8988T (cell line): Measurements from ENCODE around the gene RPL19.

Source experiments
- DNase-seq: peaks from one replicate; pipeline ENCODE4 v3.0.0; 2011

Gene RPL19

DNA sequence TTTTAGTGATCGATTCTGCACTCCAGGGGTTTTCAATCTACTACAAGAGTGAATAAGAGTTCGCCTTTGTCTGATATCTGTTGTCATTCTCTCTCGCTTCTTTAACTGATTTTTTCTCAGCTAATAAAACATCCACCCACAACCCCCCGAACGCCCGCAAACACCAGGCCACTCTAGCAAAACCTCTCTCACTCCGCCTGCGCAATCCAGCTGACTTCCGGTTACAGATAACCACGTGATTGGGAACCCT lies 338 bp upstream of the RPL19 start:
- peak; percentile 71 for DNase-seq

DNA sequence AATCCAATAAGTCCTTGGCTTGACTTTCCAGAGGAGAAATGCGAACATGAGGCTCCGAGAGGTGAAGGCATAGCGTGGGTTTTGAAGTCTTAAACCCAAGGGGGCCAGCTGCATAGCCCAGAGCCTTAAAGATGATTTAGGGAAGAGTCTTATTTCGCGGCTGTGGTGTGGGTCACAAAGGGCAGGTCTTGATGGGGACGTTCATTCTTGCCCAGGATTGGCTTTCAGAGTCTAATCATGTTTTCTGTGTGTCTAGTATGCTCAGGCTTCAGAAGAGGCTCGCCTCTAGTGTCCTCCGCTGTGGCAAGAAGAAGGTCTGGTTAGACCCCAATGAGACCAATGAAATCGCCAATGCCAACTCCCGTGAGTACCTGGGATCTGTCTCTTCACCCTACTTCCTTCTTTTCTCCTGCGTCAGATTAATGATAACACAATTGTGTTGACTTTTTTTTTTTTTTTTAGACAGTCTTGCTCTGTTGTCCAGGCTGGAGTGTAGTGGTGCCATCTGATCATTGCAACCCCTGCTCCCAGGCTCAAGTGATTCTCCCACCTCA lies 951 bp downstream of the RPL19 start:
- no peak for DNase-seq

DNA sequence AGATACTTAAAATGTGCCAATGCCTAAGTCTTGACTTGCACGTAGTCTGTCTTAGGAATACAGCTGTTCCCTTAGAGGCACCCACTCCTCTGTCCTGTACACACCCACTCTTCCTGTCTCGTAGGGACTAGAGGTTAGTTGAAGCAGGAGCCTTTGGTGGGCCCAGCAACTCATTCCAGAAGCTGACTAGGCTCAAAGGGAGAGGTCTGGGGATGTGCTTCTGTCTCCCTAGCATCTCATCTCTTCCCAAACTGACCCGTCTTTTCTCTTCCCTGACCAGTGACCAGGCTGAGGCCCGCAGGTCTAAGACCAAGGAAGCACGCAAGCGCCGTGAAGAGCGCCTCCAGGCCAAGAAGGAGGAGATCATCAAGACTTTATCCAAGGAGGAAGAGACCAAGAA lies 4.2 kb downstream of the RPL19 start:
- no peak for DNase-seq

DNA sequence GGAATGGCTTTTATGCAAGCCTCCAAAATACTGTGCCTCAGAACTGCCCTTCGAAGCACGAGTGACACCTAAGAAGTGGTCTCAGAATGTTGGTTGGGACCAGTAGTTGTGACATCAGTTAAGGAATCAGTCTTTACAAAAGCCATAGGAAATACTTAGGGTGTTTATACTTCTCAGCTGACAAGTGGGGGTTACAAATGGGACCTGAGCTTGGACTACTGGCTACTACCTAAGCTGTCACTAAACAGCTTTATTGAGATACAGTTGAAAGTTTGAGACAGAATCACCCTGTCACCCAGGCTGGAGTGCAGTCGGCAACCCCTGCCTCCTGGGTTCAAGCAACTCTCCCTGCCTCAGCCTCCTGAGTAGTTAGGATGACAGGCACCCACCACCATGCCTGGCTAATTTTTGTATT lies 5.0 kb downstream of the RPL19 start:
- no peak for DNase-seq

DNA sequence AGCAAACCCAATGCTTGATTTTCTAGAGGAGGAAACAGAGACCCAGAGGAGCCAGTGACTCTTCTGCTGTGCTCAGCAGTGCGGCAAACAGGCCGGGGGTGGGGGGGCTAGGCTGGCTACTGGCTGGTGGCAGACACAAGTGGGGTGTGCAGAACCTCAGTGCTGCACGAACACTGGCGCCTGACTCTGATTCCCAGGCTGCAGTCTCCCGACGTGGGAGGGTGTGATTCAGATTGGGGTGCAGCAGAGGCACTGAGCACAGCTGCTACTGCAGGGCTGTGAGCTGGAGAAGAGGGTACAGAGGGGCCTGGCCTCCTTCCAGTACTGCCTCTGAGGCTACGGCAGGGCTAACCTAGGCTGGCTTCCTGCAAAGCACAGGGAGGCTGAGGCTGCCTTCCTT lies 8.1 kb downstream of the RPL19 start:
- no peak for DNase-seq

- no peak for DNase-seq
These were observed 8.8 kb downstream of the RPL19 start for GRCh38 chr17:39208893-39209292.

- DNase-seq = no peak
These were observed 9.4 kb downstream of the RPL19 start for GRCh38 chr17:39209317-39210092.

DNA sequence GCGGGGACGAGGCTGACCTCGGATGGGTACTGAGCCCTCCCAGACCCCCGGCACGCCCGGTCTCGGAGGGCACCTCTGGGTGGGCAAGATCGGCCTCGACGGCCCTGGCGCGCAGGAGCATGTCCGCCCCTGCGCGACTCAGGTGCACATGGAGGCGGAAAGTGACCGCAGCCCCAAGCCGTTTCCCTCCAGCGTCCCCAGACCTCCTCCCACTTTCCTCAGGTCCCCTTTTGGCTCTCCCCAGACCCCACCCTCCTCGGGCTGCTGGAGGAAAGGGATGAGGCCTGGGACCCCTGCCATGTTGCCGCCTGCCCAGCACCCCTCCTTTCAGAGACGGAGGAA lies 10.0 kb downstream of the RPL19 start:
- DNase-seq = no peak

DNA sequence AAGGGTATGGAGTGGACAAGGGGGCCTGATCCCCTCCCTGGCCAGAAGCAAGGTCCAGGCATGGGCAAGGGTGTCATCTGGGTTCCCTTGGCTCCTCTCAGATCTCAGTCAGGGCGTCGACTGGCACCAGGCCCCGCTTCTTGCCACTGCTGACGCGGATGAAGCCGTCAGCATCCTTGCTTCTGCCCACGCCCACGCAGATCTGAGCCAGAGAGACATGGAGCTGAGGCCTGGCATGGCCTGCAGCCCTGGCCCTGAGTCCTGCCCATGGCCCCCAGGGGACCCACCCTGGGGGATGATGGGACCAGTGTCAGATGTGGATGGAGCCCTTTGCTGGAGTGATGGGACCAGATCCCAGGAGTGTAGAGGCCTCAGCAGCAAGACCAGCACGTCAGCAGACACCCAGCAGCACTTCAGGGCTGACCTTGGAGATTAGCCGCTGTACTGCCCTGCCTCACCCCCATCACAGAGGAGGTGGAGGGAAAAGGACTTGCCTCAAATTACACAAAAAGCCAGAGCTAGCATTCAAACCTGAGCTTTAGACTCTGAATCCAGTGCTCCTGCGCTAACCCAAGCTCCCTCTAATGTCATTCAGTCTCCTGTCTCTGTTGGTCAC lies 12.2 kb downstream of the RPL19 start:
- DNase-seq = no peak

DNA sequence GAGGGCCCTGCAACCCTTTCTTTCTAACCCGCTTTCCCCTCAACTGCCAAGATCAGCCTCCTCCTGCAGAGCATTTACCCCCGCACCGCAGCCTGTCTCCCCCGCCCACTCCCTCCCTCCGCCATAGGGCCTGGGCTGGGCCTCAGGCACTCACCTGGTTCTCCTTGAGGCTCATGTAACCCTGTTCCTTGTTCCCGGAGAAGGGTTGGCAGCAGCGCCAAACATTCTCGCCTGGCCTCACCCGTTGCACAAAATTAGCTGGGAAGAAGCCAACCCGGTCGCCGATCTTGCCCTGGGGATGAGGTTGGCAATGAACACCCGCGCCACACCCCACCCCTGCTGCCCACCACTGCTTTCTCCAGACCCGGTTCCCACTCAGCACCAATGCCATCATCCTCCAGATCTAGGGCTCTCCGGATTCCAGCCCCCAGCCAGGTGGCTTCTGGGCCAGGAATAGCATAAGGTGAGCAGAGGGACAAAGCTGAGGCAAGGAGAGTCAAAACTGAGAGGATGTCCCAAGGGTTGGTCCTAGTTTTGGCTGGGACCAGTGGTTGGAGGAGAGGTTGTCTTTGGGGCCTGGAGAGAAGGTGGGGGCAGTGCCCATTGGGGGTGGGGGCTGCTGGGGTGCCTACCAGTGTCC lies 12.9 kb downstream of the RPL19 start:
- no peak for DNase-seq

- peak; percentile 68 for DNase-seq
These were observed 13.8 kb downstream of the RPL19 start for GRCh38 chr17:39213852-39214251.

- no peak for DNase-seq
These were observed 17.8 kb downstream of the RPL19 start for GRCh38 chr17:39217734-39218369.

DNA sequence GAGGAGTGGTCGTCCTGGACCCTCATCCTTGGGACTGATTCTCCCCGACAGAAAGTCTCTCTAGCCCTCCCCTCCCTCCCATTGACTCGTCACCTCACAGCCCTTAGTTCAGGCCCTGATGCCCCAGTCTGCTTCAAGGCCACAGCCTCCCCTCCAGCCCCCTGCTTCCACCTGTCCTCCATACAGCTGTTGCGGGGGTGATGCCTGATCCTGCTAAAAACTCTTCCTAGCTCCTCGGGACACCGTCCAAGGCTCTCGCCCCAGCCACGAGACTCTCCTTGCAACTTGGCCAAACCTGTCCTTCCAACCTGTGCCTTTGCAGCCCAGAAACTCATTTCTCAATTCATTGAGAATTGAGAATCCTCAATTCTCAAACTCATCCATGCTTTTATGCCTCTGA lies 18.8 kb downstream of the RPL19 start:
- no peak for DNase-seq

DNA sequence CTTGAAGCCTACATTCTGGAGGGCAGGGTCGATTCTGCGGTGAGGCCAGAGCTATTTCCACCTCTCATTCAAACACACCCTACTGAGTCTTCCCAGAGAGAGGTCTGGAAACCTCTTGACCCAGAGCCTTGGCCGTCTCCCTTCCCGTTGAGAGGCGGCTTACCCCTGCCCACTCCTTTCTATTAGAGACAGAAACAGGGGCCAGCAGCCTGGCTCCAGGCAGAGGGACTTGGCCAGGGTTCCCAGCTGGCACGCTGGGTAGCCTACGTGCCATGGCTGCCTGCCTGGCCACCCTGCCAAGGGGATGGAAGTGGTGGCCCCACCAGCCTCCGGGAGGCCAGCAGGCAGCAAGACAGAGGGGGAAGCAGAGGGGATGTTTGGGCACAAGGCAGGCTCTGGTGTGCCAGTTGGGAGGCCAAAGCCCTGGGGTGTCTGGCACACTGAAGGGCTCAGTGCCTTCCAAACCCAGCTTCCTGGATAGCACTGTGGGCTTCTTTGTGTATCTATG lies 19.6 kb downstream of the RPL19 start:
- DNase-seq = no peak

DNA sequence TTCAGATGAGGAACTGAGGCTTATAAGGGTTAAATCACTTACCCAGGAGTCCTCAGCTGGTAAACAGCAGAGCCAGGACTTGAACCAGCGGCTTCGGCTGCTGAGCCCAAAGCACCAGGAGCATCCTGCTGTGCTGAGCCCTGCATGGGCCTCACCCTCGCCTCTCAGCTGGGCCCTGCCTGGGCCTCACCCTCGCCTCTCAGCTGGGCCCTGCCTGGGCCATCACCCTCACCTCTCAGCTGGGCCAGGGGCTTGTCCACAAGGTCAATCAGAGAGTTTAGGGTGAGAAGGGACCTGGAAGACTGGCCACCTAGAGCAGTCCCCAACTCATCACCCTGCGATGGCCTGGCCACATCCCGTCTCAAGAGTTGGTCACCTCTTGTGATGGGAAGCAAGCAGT lies 21.5 kb downstream of the RPL19 start:
- DNase-seq = no peak

- no peak for DNase-seq
These were observed 22.1 kb downstream of the RPL19 start for GRCh38 chr17:39222151-39222550.

- no peak for DNase-seq
These were observed 23.1 kb downstream of the RPL19 start for GRCh38 chr17:39222866-39223834.

DNA sequence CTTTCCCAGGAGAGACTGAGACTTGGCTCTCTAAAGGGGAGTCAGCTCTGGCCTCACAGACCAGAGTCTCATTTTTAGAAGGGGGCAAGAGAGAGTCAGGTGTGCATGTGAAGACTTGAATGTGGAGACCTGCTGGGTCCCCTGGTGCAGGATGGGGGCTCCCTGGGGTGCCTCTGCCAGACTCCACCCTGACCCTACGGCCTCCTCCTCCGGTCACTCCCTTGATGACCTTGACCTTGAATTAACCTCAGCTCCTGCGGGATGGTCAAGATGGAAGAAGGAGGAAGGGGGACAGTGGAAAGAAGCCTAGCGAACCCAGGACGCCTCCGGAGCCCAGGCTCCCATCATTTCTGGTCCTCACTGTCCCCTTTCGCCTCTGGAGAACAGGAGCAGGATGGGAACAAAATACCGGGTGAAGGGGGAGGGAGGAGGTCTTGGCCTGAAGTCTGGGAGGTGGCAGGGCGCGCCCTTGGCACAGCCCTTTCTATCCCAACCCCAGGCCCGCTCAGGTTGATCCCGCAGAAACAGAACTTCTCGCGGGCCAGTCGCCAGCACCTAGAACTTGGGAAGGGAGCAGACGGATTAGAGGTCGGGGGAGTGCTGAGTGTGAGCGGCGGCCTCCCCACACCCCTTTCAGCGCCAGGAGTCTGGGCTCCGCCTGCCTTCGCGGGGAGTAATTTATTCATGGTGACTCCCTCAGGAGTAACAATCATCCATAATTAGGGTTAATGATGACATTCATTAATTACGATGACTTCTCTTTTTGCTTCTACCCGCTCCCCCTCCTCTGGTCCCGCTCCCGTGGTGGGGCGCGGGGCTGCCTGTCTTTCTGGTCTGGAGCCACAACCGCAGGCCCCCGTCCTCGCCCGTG lies 24.1 kb downstream of the RPL19 start:
- DNase-seq = no peak

GRCh38 chr17:39224778-39225307 lies 24.8 kb downstream of the RPL19 start:
- DNase-seq = no peak

DNA sequence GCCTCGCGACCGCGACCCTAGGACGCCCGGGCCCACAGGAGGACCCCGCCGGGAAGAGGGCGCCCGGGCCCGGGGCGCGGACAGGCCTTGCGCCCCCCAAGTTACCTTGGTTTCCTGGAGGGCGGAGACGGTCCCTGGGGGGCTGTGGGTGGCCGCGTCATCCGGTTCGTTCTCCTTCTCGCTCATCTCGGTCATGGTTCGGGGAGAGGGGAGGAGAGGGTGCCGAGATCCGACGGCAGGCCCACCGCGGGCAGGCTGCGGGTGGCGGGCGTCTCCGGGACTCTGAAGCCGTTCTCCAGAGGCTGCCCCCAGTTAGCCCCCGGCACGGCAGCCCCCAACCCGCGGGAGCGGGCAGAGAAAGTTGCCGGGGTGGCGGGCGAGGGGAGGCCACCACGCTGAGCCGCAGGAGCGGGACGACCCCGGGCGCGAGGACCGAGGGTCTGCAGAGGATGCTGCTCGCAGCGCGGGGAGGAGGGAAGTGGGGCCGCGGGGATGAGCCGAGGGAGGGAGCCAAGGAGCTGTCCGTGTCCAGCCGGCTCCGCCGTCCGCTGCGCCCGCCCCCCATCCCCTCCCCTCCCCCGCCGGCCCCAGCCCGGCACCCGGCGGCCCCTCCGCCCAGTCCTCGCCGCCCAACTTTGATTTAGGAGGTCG lies 25.4 kb downstream of the RPL19 start, which contains the start of gene STAC2:
Gene STAC2, minus strand, starts transcription at position 638 of the 651 bp plus-strand sequence. Its CDS starts 443 bp downstream, at position 195.
- DNase-seq = no peak
